OCI-LY7 (cell line): ENCODE data around the gene RFX8.

Experiments used
- CTCF ChIP-seq: fragments of 200-600 bp; sonication (generic); conservative IDR thresholded peaks from 2 replicates; pipeline ENCODE4 v1.5.1; 2014; ENCODE audit warnings: mild to moderate bottlenecking, antibody characterized with exemption, low read length, moderate library complexity, mixed read lengths
- EZH2phosphoT487 ChIP-seq: fragments of 200-600 bp; sonication (generic); IDR thresholded peaks from 2 replicates; pipeline ENCODE4 v1.6.1; 2018; ENCODE audit warnings: low read depth, borderline replicate concordance, mild to moderate bottlenecking, mixed run types, antibody characterized with exemption, low read length, moderate library complexity, mixed read lengths

GRCh38 chr2:101359410-101359954, 115.4 kb downstream of the RFX8 start:
- TF ChIP-seq EZH2phosphoT487 (no peak), CTCF (no peak)
